Calu3 (cell line): ENCODE data around the gene ZWILCH. TPM values are rescaled to one million over a fixed set of nuclear protein-coding genes. Genes with fewer than 3 reads are reported as not detected.

ENCODE experiments used
- BruUV-seq: library from RNA; stranded (reverse); fragments of 400-500 nt; replicated peaks from 2 replicates; lab custom pipeline; 2021; lab: Mats Ljungman, UMichigan
- CTCF ChIA-PET: fragments of 300-600 bp; sonication (Branson Sonifier 250); formaldehyde crosslinking; loops from one replicate; lab custom pipeline; 2022; ENCODE audit warnings: antibody characterized with exemption; lab: Charles Lee
- DNase-seq: peaks from one replicate; pipeline ENCODE4 v3.0.0; 2022
- H3K27ac Mint-ChIP-seq: one replicate; pipeline ENCODE4 v1.8.0; 2022; ENCODE audit warnings: mixed read lengths; ENCODE audit not compliant: unreplicated experiment
- H3K27me3 Mint-ChIP-seq: one replicate; pipeline ENCODE4 v1.8.0; 2022; ENCODE audit warnings: mixed read lengths; ENCODE audit not compliant: unreplicated experiment
- H3K36me3 Mint-ChIP-seq: one replicate; pipeline ENCODE4 v1.8.0; 2022; ENCODE audit warnings: mild to moderate bottlenecking, moderate library complexity, mixed read lengths; ENCODE audit not compliant: insufficient read depth, unreplicated experiment
- H3K4me1 Mint-ChIP-seq: one replicate; pipeline ENCODE4 v1.8.0; 2022; ENCODE audit warnings: mild to moderate bottlenecking, low read depth, mixed read lengths; ENCODE audit not compliant: unreplicated experiment
- H3K4me3 Mint-ChIP-seq: one replicate; pipeline ENCODE4 v1.8.0; 2022; ENCODE audit warnings: mild to moderate bottlenecking, low read depth, moderate library complexity, mixed read lengths; ENCODE audit not compliant: unreplicated experiment
- H3K9me3 Mint-ChIP-seq: one replicate; pipeline ENCODE4 v1.8.0; 2022; ENCODE audit warnings: low read depth, mixed read lengths; ENCODE audit not compliant: unreplicated experiment
- CTCF ChIP-seq: fragments of 200-600 bp; IDR thresholded peaks from one replicate; pipeline ENCODE4 v1.8.0; 2022; ENCODE audit warnings: antibody characterized with exemption; ENCODE audit not compliant: unreplicated experiment
- intact Hi-C: fragments of 100-400 bp; cut with micrococcal nuclease; formaldehyde crosslinking; loops from one replicate; pipeline ENCODE4 v1.10.0; 2022; ENCODE audit not compliant: unreplicated experiment
- total RNA-seq: library from RNA; stranded (reverse); gene quantifications from 2 replicates; pipeline ENCODE4 v1.2.3, GENCODE V29; 2022

Gene ZWILCH
- total RNA-seq, 1 experiment from 2014 or later: 34.5 TPM

DNA sequence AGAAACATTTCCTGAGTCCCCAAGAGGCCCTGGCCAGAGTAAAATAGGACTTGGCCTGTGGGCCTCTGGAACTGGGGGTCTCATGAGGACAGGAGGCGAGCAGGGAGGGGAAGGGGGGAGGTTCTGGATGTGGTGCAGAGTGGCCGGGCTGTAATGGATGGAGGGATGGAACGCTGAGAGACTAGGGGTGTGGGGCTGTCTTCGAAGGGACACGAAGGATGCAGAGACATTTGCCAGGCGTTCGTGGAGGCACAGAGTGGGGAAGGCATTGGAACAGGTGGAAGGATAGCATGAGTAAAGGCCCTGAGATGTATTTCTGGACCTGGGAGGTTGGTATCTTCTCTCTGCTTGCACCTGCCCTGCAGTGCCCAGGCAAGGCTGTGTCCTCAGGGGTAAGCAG lies 62.8 kb downstream of the ZWILCH start:
- Mint-ChIP-seq H3K9me3 (no peaks in the 10 kb centered on the region), H3K27me3 (no peaks in the 10 kb centered on the region), H3K4me3 (no peak overlapping the region), H3K4me1 (peaks cover 13% of the 10 kb centered on the region), H3K36me3 (no peaks in the 10 kb centered on the region), H3K27ac (no peak overlapping the region)
- no TSS peak for BruUV-seq
- intact Hi-C loops: no loop called here
- CTCF ChIA-PET: no interaction called here
- no peak for DNase-seq
- no peak for TF ChIP-seq CTCF

GRCh38 chr15:66569461-66570137 lies 64.5 kb downstream of the ZWILCH start:
- peaks cover 10% of the 10 kb centered on the region for H3K27me3 Mint-ChIP-seq
- no TSS peak for BruUV-seq
- no peak for TF ChIP-seq CTCF
- H3K9me3 Mint-ChIP-seq: no peaks in the 10 kb centered on the region
- intact Hi-C loops: no loop called here
- H3K4me3 Mint-ChIP-seq: no peak overlapping the region
- CTCF ChIA-PET: interaction anchor here (0.7 kb wide), 1 partner anchor 106 kb away, joined by 3 read pairs; no protein-coding TSS in a partner anchor
- H3K36me3 Mint-ChIP-seq: no peaks in the 10 kb centered on the region
- DNase-seq: no peak
- H3K27ac Mint-ChIP-seq: no peak overlapping the region
- peaks cover 13% of the 10 kb centered on the region for H3K4me1 Mint-ChIP-seq

GRCh38 chr15:66570327-66570726 lies 65.2 kb downstream of the ZWILCH start:
- CTCF ChIA-PET: no interaction called here
- TF ChIP-seq CTCF: no peak
- no peaks in the 10 kb centered on the region for H3K9me3 Mint-ChIP-seq
- no peak overlapping the region for H3K4me3 Mint-ChIP-seq
- no peak overlapping the region for H3K27ac Mint-ChIP-seq
- intact Hi-C loops: no loop called here
- no TSS peak for BruUV-seq
- H3K36me3 Mint-ChIP-seq: no peaks in the 10 kb centered on the region
- no peak for DNase-seq
- H3K27me3 Mint-ChIP-seq: peaks cover 17% of the 10 kb centered on the region
- H3K4me1 Mint-ChIP-seq: peaks cover 13% of the 10 kb centered on the region

- CTCF ChIA-PET: no interaction called here
- peaks cover 12% of the 10 kb centered on the region for H3K4me1 Mint-ChIP-seq
- DNase-seq: no peak
- peaks cover 17% of the 10 kb centered on the region for H3K27me3 Mint-ChIP-seq
- no TSS peak for BruUV-seq
- H3K9me3 Mint-ChIP-seq: no peaks in the 10 kb centered on the region
- TF ChIP-seq CTCF: no peak
- no peak overlapping the region for H3K27ac Mint-ChIP-seq
- H3K4me3 Mint-ChIP-seq: no peak overlapping the region
- intact Hi-C loops: no loop called here
- no peaks in the 10 kb centered on the region for H3K36me3 Mint-ChIP-seq
Measured at GRCh38 chr15:66570842-66571478, 65.8 kb downstream of the ZWILCH start.
